ENCODE measurements around the gene APEH. TPM values are rescaled to one million over a fixed set of nuclear protein-coding genes. Genes with fewer than 3 reads are reported as not detected.

The APEH gene
- total RNA-seq (100 to 1,000 TPM in 7 of 9 donors, 10 to 100 TPM in 2; 86.6 to 166 (median 128) TPM), polyA plus RNA-seq (100 to 1,000 TPM in 1 of 3 donors, 10 to 100 TPM in 2; 36.5 to 124 (median 45.9) TPM)
- long read RNA-seq, donor 1, transcript APEH-201 (22 exons, 3,220 nt), result major isoform, 16 of 33 reads
- long read RNA-seq, donor 1, partial matches to known transcripts, result 17 of 33 reads
- long read RNA-seq, donor 1, other reads (novel, unspliced or antisense), result 0 of 33 reads
- long read RNA-seq, donor 2, transcript APEH-201 (22 exons, 3,220 nt), result major isoform, 13 of 46 reads
- long read RNA-seq, donor 2, partial matches to known transcripts, result 22 of 46 reads
- long read RNA-seq, donor 2, other reads (novel, unspliced or antisense), result 10 of 46 reads
- long read RNA-seq, donor 3, transcript APEH-201 (22 exons, 3,220 nt), result major isoform, 11 of 40 reads
- long read RNA-seq, donor 3, partial matches to known transcripts, result 29 of 40 reads
- long read RNA-seq, donor 3, other reads (novel, unspliced or antisense), result 0 of 40 reads
- long read RNA-seq, donor 4, transcript APEH-201 (22 exons, 3,220 nt), result major isoform, 20 of 36 reads
- long read RNA-seq, donor 4, partial matches to known transcripts, result 12 of 36 reads
- long read RNA-seq, donor 4, other reads (novel, unspliced or antisense), result 4 of 36 reads
- long read RNA-seq, donor 5, transcript APEH-201 (22 exons, 3,220 nt), result major isoform, 229 of 295 reads
- long read RNA-seq, donor 5, partial matches to known transcripts, result 28 of 295 reads
- long read RNA-seq, donor 5, other reads (novel, unspliced or antisense), result 38 of 295 reads
- long read RNA-seq, donor 6, transcript APEH-201 (22 exons, 3,220 nt), result major isoform, 10 of 25 reads
- long read RNA-seq, donor 6, partial matches to known transcripts, result 11 of 25 reads
- long read RNA-seq, donor 6, other reads (novel, unspliced or antisense), result 4 of 25 reads
- long read RNA-seq, donor 7, transcript APEH-201 (22 exons, 3,220 nt), result major isoform, 5 of 12 reads
- long read RNA-seq, donor 7, partial matches to known transcripts, result 7 of 12 reads
- long read RNA-seq, donor 7, other reads (novel, unspliced or antisense), result 0 of 12 reads
- long read RNA-seq, donor 8, transcript APEH-201 (22 exons, 3,220 nt), result major isoform, 26 of 46 reads
- long read RNA-seq, donor 8, partial matches to known transcripts, result 19 of 46 reads
- long read RNA-seq, donor 8, other reads (novel, unspliced or antisense), result 0 of 46 reads
- long read RNA-seq, donor 9, transcript APEH-201 (22 exons, 3,220 nt), result major isoform, 6 of 17 reads
- long read RNA-seq, donor 9, partial matches to known transcripts, result 11 of 17 reads
- long read RNA-seq, donor 9, other reads (novel, unspliced or antisense), result 0 of 17 reads
- long read RNA-seq, donor 10, partial matches to known transcripts, result 8 of 11 reads
- long read RNA-seq, donor 10, other reads (novel, unspliced or antisense), result 0 of 11 reads

- 0 to 3% (median 1%) methylated on average over 14 to 71 of the region's 71 CpGs for WGBS, 4 donors
- intact Hi-C loops (cut with DNase I), result no loop called here
These were observed at the start of gene APEH for GRCh38 chr3:49673715-49674496. TSS of gene APEH (plus strand) at chr3:49674351. CDS start at chr3:49674402, 51 bp downstream.

GRCh38 chr3:49625071-49625470 lies 49.1 kb upstream of the APEH start:
- no peak overlapping the region for H3K27ac ChIP-seq
- intact Hi-C loops (cut with DNase I), result no loop called here
- H3K36me3 ChIP-seq (replicated peaks in 1 of 2), result no peaks in the 10 kb centered on the region
- H3K4me1 ChIP-seq (replicated peaks in 1 of 2), result no peaks in the 10 kb centered on the region
- no peaks in the 10 kb centered on the region for H3K27me3 ChIP-seq
- H3K9me3 ChIP-seq (replicated peaks in 1 of 3), result no peaks in the 10 kb centered on the region
- no peak overlapping the region for H3K4me3 ChIP-seq
- no peak for TF ChIP-seq CTCF (IDR thresholded peaks at IDR 0.05)
- no peak for TF ChIP-seq POLR2A (IDR thresholded peaks at IDR 0.05)
- DNase-seq, result no peak
- WGBS, 4 donors, result 90 to 97% (median 96%) methylated on average over 3 to 13 of the region's 13 CpGs

More at GRCh38 chr3:49673715-49674496, at the start of gene APEH:
- peak in 1 of 2 donors; percentile 69 for TF ChIP-seq POLR2A (IDR thresholded peaks at IDR 0.05)
- peak in 1 of 6 experiments; percentile 1 for TF ChIP-seq CTCF (IDR thresholded peaks at IDR 0.05)
- peak within 1 kb of the TSS; percentile 37 to 87 (median 68) for H3K4me3 ChIP-seq
- H3K27me3 ChIP-seq, result no peaks in the 10 kb centered on the region
- DNase-seq, result peak; percentile 94 to 99 (median 98)
- peak within 1 kb of the TSS; percentile 86 to 98 (median 91) for H3K27ac ChIP-seq
- no peaks in the 10 kb centered on the region for H3K9me3 ChIP-seq (replicated peaks in 1 of 3)
- peaks cover 10 to 17% of the 10 kb centered on the region in 2 donors for H3K4me1 ChIP-seq (replicated peaks in 1 of 2)
- peaks cover 0 to 30% of the 10 kb centered on the region in 2 donors for H3K36me3 ChIP-seq (replicated peaks in 1 of 2)

GRCh38 chr3:49626101-49626581 lies 48.0 kb upstream of the APEH start:
- H3K4me3 ChIP-seq, result no peak overlapping the region
- H3K27me3 ChIP-seq, result no peaks in the 10 kb centered on the region
- no peaks in the 10 kb centered on the region for H3K4me1 ChIP-seq (replicated peaks in 1 of 2)
- no peaks in the 10 kb centered on the region for H3K36me3 ChIP-seq (replicated peaks in 1 of 2)
- intact Hi-C loops (cut with DNase I), result no loop called here
- no peaks in the 10 kb centered on the region for H3K9me3 ChIP-seq (replicated peaks in 1 of 3)
- WGBS, 4 donors, result 66 to 73% (median 69%) methylated on average over 8 of the region's 8 CpGs
- no peak for DNase-seq
- TF ChIP-seq CTCF (IDR thresholded peaks at IDR 0.05) (no peak), POLR2A (IDR thresholded peaks at IDR 0.05) (no peak)
- H3K27ac ChIP-seq, result no peak overlapping the region

Measured in adrenal gland (tissue), 19 donors.